Stimulated activated effector memory CD8-positive, alpha-beta T cell treated with anti-CD3 and anti-CD28 coated beads, Interleukin-12 subunit alpha, Interleukin-12 subunit beta, amount 100 ng/mL, for 72 hours (primary cell): ENCODE data around the gene RCAN2.

Experiments
- ATAC-seq: fragments of 150-1000 bp; cut with Tn5 transposase; 2 replicates; pipeline ENCODE4 v1.10.0; 2021
- DNase-seq, 2 donors: peaks; one replicate each; pipeline ENCODE4 v3.0.0; 2021 to 2022; ENCODE audit warnings: low spot score in 2 of 2
- H3K27ac Mint-ChIP-seq: one replicate; pipeline ENCODE4 v1.8.0; 2022; ENCODE audit warnings: mild to moderate bottlenecking, mixed read lengths
- H3K36me3 Mint-ChIP-seq: one replicate; pipeline ENCODE4 v1.8.0; 2022; ENCODE audit warnings: mild to moderate bottlenecking, mixed read lengths
- H3K4me1 Mint-ChIP-seq: one replicate; pipeline ENCODE4 v1.8.0; 2022; ENCODE audit warnings: mixed read lengths
- H3K4me3 Mint-ChIP-seq: one replicate; pipeline ENCODE4 v1.8.0; 2022; ENCODE audit warnings: mild to moderate bottlenecking, mixed read lengths
- H3K9me3 Mint-ChIP-seq: one replicate; pipeline ENCODE4 v1.8.0; 2022; ENCODE audit warnings: mixed read lengths

Gene RCAN2

GRCh38 chr6:46211917-46212316 lies 279.3 kb downstream of the RCAN2 start:
- Mint-ChIP-seq H3K36me3 (no peaks in the 10 kb centered on the region), H3K4me3 (no peak overlapping the region), H3K4me1 (no peaks in the 10 kb centered on the region), H3K27ac (no peak overlapping the region), H3K9me3 (no peaks in the 10 kb centered on the region)
- no peak for DNase-seq
- ATAC-seq, result no peak

- Mint-ChIP-seq H3K9me3 (no peaks in the 10 kb centered on the region), H3K36me3 (no peaks in the 10 kb centered on the region), H3K4me1 (no peaks in the 10 kb centered on the region), H3K4me3 (no peak overlapping the region), H3K27ac (no peak overlapping the region)
- ATAC-seq (peak; percentile 44), DNase-seq (no peak)
These were observed 281.0 kb downstream of the RCAN2 start for GRCh38 chr6:46210294-46210693.

- no peaks in the 10 kb centered on the region for H3K36me3 Mint-ChIP-seq
- DNase-seq (no peak), ATAC-seq (peak; percentile 57)
- no peaks in the 10 kb centered on the region for H3K4me1 Mint-ChIP-seq
- H3K4me3 Mint-ChIP-seq, result no peak overlapping the region
- no peak overlapping the region for H3K27ac Mint-ChIP-seq
- no peaks in the 10 kb centered on the region for H3K9me3 Mint-ChIP-seq
These were observed 282.9 kb downstream of the RCAN2 start for GRCh38 chr6:46208303-46208702.

- Mint-ChIP-seq H3K27ac (no peak overlapping the region), H3K9me3 (no peaks in the 10 kb centered on the region), H3K4me3 (no peak overlapping the region), H3K36me3 (no peaks in the 10 kb centered on the region), H3K4me1 (no peaks in the 10 kb centered on the region)
- ATAC-seq, result no peak
- no peak for DNase-seq
These were observed 284.1 kb downstream of the RCAN2 start for GRCh38 chr6:46207174-46207573.

- Mint-ChIP-seq H3K27ac (no peak overlapping the region), H3K9me3 (no peaks in the 10 kb centered on the region), H3K36me3 (no peaks in the 10 kb centered on the region), H3K4me3 (no peak overlapping the region), H3K4me1 (no peaks in the 10 kb centered on the region)
- DNase-seq (no peak), ATAC-seq (no peak)
These were observed 286.2 kb downstream of the RCAN2 start for GRCh38 chr6:46204880-46205650.

DNA sequence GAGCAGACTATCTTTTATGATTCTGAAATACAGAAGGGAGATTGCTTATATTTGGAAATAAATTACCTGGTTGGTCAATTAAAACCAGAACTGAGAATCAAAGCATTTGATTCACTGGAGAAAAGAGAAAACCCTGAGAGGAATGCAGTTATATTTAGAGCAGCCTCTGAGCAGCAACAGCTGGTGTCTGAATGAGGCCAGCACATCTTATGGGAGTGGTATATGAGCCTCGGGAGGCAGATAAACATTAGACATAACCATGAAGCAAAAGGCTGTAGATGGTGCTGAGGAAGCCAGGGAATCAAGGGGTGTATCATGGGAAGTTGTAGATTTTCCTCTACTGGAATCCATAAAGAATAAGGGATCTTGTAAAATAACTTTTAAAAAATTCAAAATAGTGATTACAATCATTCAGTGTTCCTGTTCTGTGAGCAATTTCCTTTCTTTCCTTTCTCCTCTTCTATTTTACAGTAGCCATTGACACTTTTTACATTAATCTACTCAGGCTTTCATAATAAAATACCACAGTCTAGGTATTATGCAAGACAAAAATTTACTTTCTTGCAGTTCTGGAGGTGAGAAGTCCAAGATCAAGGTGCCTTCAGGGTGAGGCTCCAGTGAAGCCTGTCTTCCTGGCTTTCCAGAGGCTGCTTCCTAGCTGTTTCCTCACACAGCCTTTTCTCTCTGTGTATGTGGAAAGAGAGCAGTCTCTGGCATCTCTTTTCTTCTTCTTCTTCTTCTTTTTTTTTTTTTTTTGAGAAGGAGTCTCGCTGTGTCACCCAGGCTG lies 287.7 kb downstream of the RCAN2 start:
- ATAC-seq (no peak), DNase-seq (no peak)
- H3K4me3 Mint-ChIP-seq, result no peak overlapping the region
- no peaks in the 10 kb centered on the region for H3K9me3 Mint-ChIP-seq
- H3K36me3 Mint-ChIP-seq, result no peaks in the 10 kb centered on the region
- no peaks in the 10 kb centered on the region for H3K4me1 Mint-ChIP-seq
- H3K27ac Mint-ChIP-seq, result no peak overlapping the region

- no peak overlapping the region for H3K4me3 Mint-ChIP-seq
- ATAC-seq, result no peak
- H3K27ac Mint-ChIP-seq, result no peak overlapping the region
- no peak for DNase-seq
- no peaks in the 10 kb centered on the region for H3K9me3 Mint-ChIP-seq
- no peaks in the 10 kb centered on the region for H3K36me3 Mint-ChIP-seq
- H3K4me1 Mint-ChIP-seq, result no peaks in the 10 kb centered on the region
These were observed 289.5 kb downstream of the RCAN2 start for GRCh38 chr6:46201702-46202101.

DNA sequence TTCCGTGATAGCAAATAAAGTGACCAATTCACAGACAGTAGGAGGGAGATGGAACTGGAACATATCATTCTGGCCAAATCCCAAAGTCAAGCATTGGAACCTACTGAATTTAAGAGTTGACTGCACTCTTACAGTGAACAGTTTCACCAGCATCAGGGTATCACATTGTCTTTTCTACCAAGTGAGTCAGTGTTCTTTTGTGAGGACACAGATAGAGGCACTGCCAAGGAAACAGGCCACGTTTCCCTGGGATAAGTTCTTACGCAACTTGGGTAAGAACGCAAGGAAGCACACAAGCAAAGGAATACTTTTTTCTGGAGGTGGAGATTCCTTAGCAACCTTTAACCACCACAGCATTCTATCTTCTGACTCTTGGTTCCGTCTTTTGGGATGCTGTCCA lies 291.9 kb downstream of the RCAN2 start:
- H3K9me3 Mint-ChIP-seq, result no peaks in the 10 kb centered on the region
- no peak for ATAC-seq
- H3K27ac Mint-ChIP-seq, result no peak overlapping the region
- no peak overlapping the region for H3K4me3 Mint-ChIP-seq
- H3K4me1 Mint-ChIP-seq, result no peaks in the 10 kb centered on the region
- DNase-seq, result no peak
- no peaks in the 10 kb centered on the region for H3K36me3 Mint-ChIP-seq

- no peaks in the 10 kb centered on the region for H3K4me1 Mint-ChIP-seq
- ATAC-seq (no peak), DNase-seq (no peak)
- no peak overlapping the region for H3K4me3 Mint-ChIP-seq
- H3K27ac Mint-ChIP-seq, result no peak overlapping the region
- H3K36me3 Mint-ChIP-seq, result no peaks in the 10 kb centered on the region
- H3K9me3 Mint-ChIP-seq, result no peaks in the 10 kb centered on the region
These were observed 299.3 kb downstream of the RCAN2 start for GRCh38 chr6:46191961-46192360.

- Mint-ChIP-seq H3K4me1 (no peaks in the 10 kb centered on the region), H3K36me3 (no peaks in the 10 kb centered on the region)
These were observed 300.4 kb downstream of the RCAN2 start for GRCh38 chr6:46190889-46191288.

DNA sequence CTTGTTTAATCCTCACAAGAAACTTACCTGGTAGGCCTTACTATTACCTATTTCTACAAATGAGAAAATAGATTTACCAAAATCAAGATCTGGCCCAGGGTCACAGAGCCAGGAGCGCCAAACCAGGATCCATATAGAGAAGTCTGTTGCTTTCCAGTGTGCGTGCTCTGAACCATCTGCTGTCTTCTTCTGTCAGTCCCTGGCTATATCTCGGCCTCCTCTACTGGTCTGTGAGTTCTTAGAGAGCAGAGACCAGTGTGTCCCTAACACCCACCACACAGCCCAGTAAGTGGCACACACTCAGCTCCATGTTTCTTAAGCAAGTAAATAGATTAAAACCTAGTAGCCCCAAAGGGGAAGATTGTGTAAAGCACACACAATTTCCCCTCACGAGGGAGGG lies 301.5 kb downstream of the RCAN2 start:
- ATAC-seq (no peak), DNase-seq (no peak)
- H3K9me3 Mint-ChIP-seq, result no peaks in the 10 kb centered on the region
- H3K36me3 Mint-ChIP-seq, result no peaks in the 10 kb centered on the region
- H3K27ac Mint-ChIP-seq, result no peak overlapping the region
- no peaks in the 10 kb centered on the region for H3K4me1 Mint-ChIP-seq
- no peak overlapping the region for H3K4me3 Mint-ChIP-seq

More at GRCh38 chr6:46190889-46191288, 300.4 kb downstream of the RCAN2 start:
- DNase-seq (no peak), ATAC-seq (no peak)
- Mint-ChIP-seq H3K4me3 (no peak overlapping the region), H3K9me3 (no peaks in the 10 kb centered on the region), H3K27ac (no peak overlapping the region)

DNA sequence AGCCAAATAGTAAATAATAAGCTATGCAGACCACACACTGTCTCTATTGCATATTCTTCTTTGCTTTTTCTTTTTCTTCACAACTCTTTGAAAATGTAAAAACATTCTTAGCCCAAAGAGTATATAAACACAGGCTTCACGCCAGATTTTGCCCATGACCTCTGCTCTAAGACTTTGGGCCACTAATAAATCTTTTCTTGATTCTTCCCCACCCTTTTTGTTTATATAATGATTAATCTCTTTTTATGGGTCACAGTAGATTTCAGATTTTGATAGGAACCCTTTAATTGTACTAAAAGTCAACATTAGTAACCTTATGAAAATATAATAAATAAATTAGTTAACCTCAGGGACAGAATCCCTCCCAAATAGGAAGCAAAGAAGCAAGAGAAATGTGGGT lies 304.7 kb downstream of the RCAN2 start:
- no peaks in the 10 kb centered on the region for H3K9me3 Mint-ChIP-seq
- no peak for DNase-seq
- no peaks in the 10 kb centered on the region for H3K4me1 Mint-ChIP-seq
- no peak for ATAC-seq
- H3K4me3 Mint-ChIP-seq, result no peak overlapping the region
- no peak overlapping the region for H3K27ac Mint-ChIP-seq
- no peaks in the 10 kb centered on the region for H3K36me3 Mint-ChIP-seq

DNA sequence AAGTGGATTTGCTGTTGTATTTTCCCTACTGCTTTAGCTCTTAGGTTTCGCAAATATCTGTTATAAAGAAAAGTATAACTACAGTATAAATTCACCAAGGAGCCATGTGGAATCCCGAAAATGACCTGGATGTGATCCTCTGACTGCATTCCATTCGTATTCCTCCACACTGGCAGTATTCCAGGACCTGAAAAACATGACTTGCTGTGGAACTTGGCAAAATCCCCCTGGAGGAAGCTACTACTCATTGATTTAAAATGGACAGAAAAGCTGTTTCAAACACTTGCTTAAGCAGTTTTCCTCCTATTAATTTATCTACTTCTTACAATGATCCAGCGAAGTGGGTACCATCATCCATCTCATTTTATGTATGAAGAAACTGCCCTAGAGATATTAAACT lies 307.1 kb downstream of the RCAN2 start:
- Mint-ChIP-seq H3K36me3 (no peaks in the 10 kb centered on the region), H3K4me1 (no peaks in the 10 kb centered on the region), H3K4me3 (no peak overlapping the region), H3K27ac (no peak overlapping the region), H3K9me3 (no peaks in the 10 kb centered on the region)
- no peak for DNase-seq
- no peak for ATAC-seq

DNA sequence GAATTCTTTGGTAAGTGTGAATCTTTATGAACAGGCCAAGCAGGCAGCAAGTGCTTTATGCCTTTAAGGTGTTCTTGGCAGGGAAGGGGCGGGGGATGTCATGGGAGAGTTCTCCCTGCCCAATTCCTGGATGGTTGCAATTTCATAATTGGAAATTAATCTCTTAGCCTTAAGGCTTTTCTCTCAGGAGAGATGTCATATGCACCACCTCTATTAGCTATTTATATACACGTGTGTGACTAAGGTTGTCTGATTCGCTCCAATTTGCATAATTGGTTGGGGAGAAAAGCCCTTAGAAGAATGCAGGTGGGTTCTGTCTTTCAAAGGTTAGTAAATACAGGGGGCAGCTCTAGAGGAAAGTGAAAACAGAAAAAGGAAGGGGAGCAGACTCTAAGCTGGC lies 315.3 kb downstream of the RCAN2 start:
- DNase-seq (no peak), ATAC-seq (no peak)
- Mint-ChIP-seq H3K4me3 (peak overlapping the region; percentile 57), H3K9me3 (no peaks in the 10 kb centered on the region), H3K36me3 (peaks cover 5% of the 10 kb centered on the region), H3K27ac (no peak overlapping the region), H3K4me1 (peaks cover 44% of the 10 kb centered on the region)

- DNase-seq (no peak), ATAC-seq (peak; percentile 94)
- H3K36me3 Mint-ChIP-seq, result peaks cover 5% of the 10 kb centered on the region
- H3K9me3 Mint-ChIP-seq, result no peaks in the 10 kb centered on the region
- H3K4me1 Mint-ChIP-seq, result peaks cover 47% of the 10 kb centered on the region
- H3K27ac Mint-ChIP-seq, result peak overlapping the region; percentile 69
- peak overlapping the region; percentile 57 for H3K4me3 Mint-ChIP-seq
These were observed 315.8 kb downstream of the RCAN2 start for GRCh38 chr6:46175446-46175845.

GRCh38 chr6:46174904-46175303 lies 316.3 kb downstream of the RCAN2 start:
- ATAC-seq, result no peak

More at GRCh38 chr6:46174904-46175303, 316.3 kb downstream of the RCAN2 start:
- peak overlapping the region; percentile 57 for H3K4me3 Mint-ChIP-seq
- DNase-seq, result no peak
- H3K9me3 Mint-ChIP-seq, result no peaks in the 10 kb centered on the region
- peak overlapping the region; percentile 69 for H3K27ac Mint-ChIP-seq
- peaks cover 53% of the 10 kb centered on the region for H3K4me1 Mint-ChIP-seq
- peaks cover 5% of the 10 kb centered on the region for H3K36me3 Mint-ChIP-seq
